T1000 (cell line): ENCODE measurements around the gene PRPF39.
"Not testable (repeated sequence)": the region's sequence is repeated elsewhere in the genome, so short reads cannot be mapped to it uniquely, and the experiment has no call there.

Experiments
- DNase-seq: peaks from one replicate; lab custom pipeline; 2025; ENCODE audit warnings: mixed read lengths; lab: John Stamatoyannopoulos, UW

PRPF39 gene

DNA sequence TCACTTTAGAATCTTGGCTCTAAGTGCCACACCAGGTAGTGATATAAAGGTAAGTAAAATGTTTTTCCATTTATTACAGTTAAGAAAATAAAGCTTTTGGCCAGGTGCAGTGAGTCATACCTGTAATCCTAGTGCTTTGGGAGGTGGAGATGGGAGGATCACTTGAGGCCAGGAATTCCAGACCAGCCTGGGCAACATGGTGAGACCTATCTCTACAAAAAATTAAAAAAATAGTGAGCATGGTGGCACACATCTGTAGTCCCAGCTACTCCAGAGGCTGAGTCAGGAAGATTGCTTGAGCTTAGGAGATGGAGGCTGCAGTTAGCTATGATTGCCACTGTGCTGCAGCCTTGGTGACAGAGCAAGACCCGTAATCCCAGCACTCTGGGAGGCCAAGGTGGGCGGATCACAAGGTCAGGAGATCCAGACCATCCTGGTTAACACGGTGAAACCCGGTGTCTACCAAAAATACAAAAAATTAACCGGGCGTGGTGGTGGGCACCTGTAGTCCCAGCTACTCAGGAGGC lies 56.8 kb downstream of the PRPF39 start:
- DNase-seq = no peak

DNA sequence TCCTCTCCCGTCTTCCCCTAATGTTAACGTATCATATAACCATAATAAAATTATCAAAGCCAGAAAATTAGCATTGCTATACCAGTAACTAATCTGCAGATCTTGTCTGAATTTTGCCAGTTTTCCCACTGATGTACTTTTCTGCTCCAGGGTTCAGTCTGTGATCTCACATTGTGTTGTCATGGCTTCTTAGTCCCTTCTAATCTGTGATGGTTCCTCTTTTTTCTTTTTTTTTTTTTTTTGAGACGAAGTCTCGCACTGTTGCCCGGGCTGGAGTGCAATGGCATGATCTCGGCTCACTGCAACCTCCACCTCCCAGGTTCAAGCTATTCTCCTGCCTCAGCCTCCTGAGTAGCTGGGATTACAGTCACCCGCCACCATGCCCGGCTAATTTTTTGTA lies 58.2 kb downstream of the PRPF39 start:
- not testable (repeated sequence) for DNase-seq

DNA sequence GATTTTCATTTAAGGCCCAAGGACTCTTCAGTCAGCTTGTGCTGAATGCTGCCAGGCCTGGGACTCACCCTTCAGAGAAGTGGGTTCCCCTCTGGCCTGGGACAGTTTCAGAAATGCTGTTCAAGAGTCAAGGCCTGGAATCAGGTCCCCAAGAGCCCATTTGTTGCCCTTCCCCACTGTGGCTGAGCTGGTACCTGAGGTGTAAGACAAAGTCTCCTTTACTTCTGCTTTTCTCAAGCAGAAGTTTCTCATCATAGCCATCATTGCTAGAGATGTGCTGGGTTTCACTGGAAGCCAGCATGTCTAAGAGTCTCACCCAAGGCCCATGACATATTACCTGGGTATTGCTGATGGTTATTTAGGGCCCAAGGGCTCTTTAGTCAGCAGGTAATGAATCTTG lies 60.7 kb downstream of the PRPF39 start:
- no peak for DNase-seq

DNA sequence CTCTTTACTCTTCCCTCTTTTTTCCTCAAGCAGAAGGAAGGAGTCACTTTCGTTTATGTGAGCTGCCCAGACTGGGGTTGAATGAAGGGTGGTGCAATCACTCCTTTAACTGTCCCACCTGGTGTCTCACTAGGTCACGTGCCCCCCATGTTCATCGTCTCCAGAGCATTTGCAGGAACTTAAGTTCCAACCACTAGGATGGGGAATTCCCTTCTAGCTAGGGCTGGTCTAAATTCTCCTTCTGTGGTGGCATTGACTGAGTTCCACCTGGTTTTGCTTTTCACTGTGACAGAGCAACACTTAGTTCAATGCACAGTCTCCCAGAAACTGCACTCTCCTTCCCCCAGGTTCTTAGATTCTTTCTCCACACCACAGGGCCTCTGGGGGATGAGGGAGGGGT lies 61.3 kb downstream of the PRPF39 start:
- DNase-seq = no peak

DNA sequence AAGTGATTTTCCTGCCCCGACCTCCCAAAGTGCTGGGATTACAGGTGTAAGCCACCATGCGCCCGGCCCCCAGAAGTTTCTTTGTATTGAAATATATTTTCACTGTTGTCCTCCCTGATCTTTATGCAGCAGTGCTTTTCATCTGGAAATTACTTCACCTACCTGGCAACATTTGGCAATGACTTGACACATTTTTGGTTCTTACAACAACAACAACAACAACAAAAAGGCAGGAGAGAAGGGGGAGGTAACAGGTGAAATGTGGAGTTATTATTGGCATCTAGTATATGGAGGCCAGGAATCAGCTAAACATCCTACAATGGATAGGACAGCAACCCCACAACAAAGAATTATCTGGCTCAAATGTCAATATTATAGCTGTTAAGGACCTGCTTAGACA lies 65.7 kb downstream of the PRPF39 start:
- DNase-seq = no peak

DNA sequence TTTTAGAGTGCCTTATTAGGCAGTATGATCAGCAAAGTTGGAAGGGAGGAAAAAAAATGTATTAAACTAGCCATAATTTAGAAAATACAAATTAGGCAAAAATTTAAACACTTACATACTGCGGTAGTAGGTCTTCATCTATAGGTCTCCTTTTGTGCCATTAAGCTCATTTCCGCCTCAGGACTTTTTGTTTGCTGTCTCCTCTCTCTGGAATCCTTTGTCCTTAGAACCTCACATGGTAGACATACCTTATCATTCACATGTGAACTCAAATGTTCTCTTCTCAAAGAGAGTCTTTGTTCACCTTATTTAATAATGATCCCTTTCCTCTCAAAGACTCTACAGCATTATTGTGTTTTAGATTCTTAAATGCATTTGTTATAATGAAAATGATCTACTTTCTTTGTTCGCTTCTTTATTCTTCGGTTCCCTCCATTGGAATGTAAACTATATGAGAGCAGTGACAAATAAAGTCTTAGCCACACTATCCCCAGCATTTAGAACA lies 66.5 kb downstream of the PRPF39 start:
- no peak for DNase-seq

DNA sequence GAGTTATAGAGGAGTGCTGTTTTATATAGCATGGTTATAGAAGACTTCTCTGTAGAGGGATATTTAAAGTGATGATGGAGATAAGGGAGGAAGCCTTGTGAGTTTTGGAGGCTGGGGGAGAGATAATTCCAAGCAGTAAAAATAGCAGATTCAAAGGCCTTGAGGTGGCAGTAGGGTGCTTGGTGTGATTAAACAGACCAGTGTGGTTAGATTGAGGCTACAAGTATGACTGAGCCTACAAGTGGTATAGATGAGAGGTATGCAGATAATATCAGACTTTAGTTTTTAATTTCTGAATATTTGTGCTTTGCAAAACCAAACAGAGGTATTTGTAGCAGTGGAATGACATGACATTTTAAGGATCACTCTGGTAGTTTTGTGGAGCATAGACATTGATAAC lies 72.2 kb downstream of the PRPF39 start:
- DNase-seq = no peak
